Erythroblast (primary cell): Measurements from ENCODE around the gene DPY19L3.

ENCODE experiments used
- GATA1 ChIP-seq: IDR thresholded peaks from 2 replicates; pipeline ENCODE4 v1.6.1; 2011; ENCODE audit warnings: low read depth, mild to moderate bottlenecking, control low read depth, low read length, moderate library complexity
- POLR2A ChIP-seq: IDR thresholded peaks from 2 replicates; pipeline ENCODE4 v1.6.1; 2011; ENCODE audit warnings: mild to moderate bottlenecking, low read length

GRCh38 chr19:32368787-32369186 is 36.8 kb upstream of the DPY19L3 start:
- no peak for TF ChIP-seq POLR2A
- no peak for TF ChIP-seq GATA1
